Esophagus muscularis mucosa (tissue), 4 donors: ENCODE results near the gene AP5S1.

ENCODE experiments used
- CTCF ChIP-seq, 3 experiments: fragments of 200-600 bp in 2 of 3; fragments of 450-650 bp in 1 of 3; sonication (generic) in 2 of 3; IDR thresholded peaks; one replicate each; pipeline ENCODE4 v1.5.1; 2017 to 2019; ENCODE audit warnings: antibody characterized with exemption in 3 of 3, mild to moderate bottlenecking in 2 of 3, moderate library complexity in 1 of 3
- EP300 ChIP-seq: sonication (generic); formaldehyde crosslinking; IDR thresholded peaks from one replicate; pipeline ENCODE4 v1.6.1; 2017; ENCODE audit warnings: antibody characterized with exemption
- POLR2A ChIP-seq: fragments of 450-650 bp; IDR thresholded peaks from one replicate; pipeline ENCODE4 v1.6.1; 2017; ENCODE audit warnings: antibody characterized with exemption, moderate library complexity, mild to moderate bottlenecking, low read depth
- POLR2AphosphoS5 ChIP-seq, 2 donors: sonication (generic); formaldehyde crosslinking; IDR thresholded peaks; one replicate each; pipeline ENCODE4 v1.6.1; 2017; ENCODE audit warnings: antibody characterized with exemption in 2 of 2

- no peak for TF ChIP-seq CTCF (IDR thresholded peaks at IDR 0.05)
- TF ChIP-seq POLR2A: no peak
- no peak for TF ChIP-seq POLR2AphosphoS5 (IDR thresholded peaks at IDR 0.05)
- TF ChIP-seq EP300: no peak
Measured at GRCh38 chr20:3871550-3872265, 51.4 kb downstream of the AP5S1 start.
